HepG2 (cell line): Measurements from ENCODE around the gene KRTAP4-7. TPM values are rescaled to one million over a fixed set of nuclear protein-coding genes. Genes with fewer than 3 reads are reported as not detected.
A peak's percentile ranks its signal among the peaks of the same experiment; 100 is the strongest.
"Not testable (repeated sequence)": the region's sequence is repeated elsewhere in the genome, so short reads cannot be mapped to it uniquely, and the experiment has no call there.

Source experiments
- ATF2 ChIP-seq: sonication (generic); formaldehyde crosslinking; IDR thresholded peaks from 2 replicates; pipeline ENCODE4 v1.4.0; 2020; ENCODE audit warnings: missing genetic modification reagents
- FOSL1 ChIP-seq: sonication (generic); formaldehyde crosslinking; IDR thresholded peaks from 2 replicates; pipeline ENCODE4 v1.9.0; 2021; ENCODE audit warnings: missing genetic modification reagents, borderline replicate concordance
- FOXA1 ChIP-seq, 2 experiments: fragments of 450-650 bp in 1 of 2; sonication (generic) in 1 of 2; formaldehyde crosslinking in 1 of 2; IDR thresholded peaks; 2 replicates each; pipeline versions ENCODE4 v1.4.0 to v1.6.1; 2016 to 2020; ENCODE audit warnings: missing genetic modification reagents in 1 of 2
- FOXK1 ChIP-seq: sonication (generic); formaldehyde crosslinking; IDR thresholded peaks from 2 replicates; pipeline ENCODE4 v1.4.0; 2020; ENCODE audit warnings: low read depth, missing genetic modification reagents, borderline replicate concordance
- FOXO1 ChIP-seq: sonication (generic); formaldehyde crosslinking; IDR thresholded peaks from 2 replicates; pipeline ENCODE4 v1.4.0; 2020; ENCODE audit warnings: missing genetic modification reagents
- FOXP1 ChIP-seq, 2 experiments: fragments of 450-650 bp in 1 of 2; IDR thresholded peaks; 2 replicates each; pipeline ENCODE4 v1.6.1; 2017 to 2018; ENCODE audit warnings: antibody characterized with exemption in 1 of 2
- HNF4A ChIP-seq: sonication (generic); formaldehyde crosslinking; IDR thresholded peaks from 2 replicates; pipeline ENCODE4 v1.4.0; 2020; ENCODE audit warnings: missing genetic modification reagents
- ISL2 ChIP-seq: sonication (generic); formaldehyde crosslinking; IDR thresholded peaks from 2 replicates; pipeline ENCODE4 v1.5.0; 2020; ENCODE audit warnings: missing genetic modification reagents
- MED1 ChIP-seq: sonication (generic); formaldehyde crosslinking; IDR thresholded peaks from 2 replicates; pipeline ENCODE4 v1.4.0; 2020; ENCODE audit warnings: missing genetic modification reagents
- MEF2D ChIP-seq: sonication (generic); formaldehyde crosslinking; IDR thresholded peaks from 2 replicates; pipeline ENCODE4 v1.5.1; 2020; ENCODE audit warnings: mild to moderate bottlenecking, missing genetic modification reagents
- NR2F6 ChIP-seq, 2 experiments: IDR thresholded peaks; 2 replicates each; pipeline ENCODE4 v1.6.1; 2016; ENCODE audit warnings: antibody characterized with exemption in 1 of 2, mild to moderate bottlenecking in 1 of 2
- RCOR2 ChIP-seq: IDR thresholded peaks from 2 replicates; pipeline ENCODE4 v1.6.1; 2016; ENCODE audit warnings: missing biosample characterization, missing genetic modification reagents
- RNF2 ChIP-seq: fragments of 450-650 bp; conservative IDR thresholded peaks from 2 replicates; pipeline ENCODE4 v1.6.1; 2016; ENCODE audit warnings: low read depth
- SALL1 ChIP-seq: sonication (generic); formaldehyde crosslinking; IDR thresholded peaks from 2 replicates; pipeline ENCODE4 v1.8.0; 2022; ENCODE audit warnings: mild to moderate bottlenecking, missing genetic modification reagents
- SOX13 ChIP-seq, 3 experiments: fragments of 450-650 bp in 1 of 3; sonication (generic) in 1 of 3; formaldehyde crosslinking in 1 of 3; IDR thresholded peaks in 2 of 3; conservative IDR thresholded peaks in 1 of 3; 2 replicates each; pipeline versions ENCODE4 v1.5.0 to v1.6.1; 2016 to 2020; ENCODE audit warnings: antibody characterized with exemption in 1 of 3, mild to moderate bottlenecking in 1 of 3, missing compliant biosample characterization in 1 of 3, missing genetic modification reagents in 1 of 3, moderate library complexity in 1 of 3
- SOX5 ChIP-seq: IDR thresholded peaks from 2 replicates; pipeline ENCODE4 v1.6.1; 2016; ENCODE audit warnings: borderline replicate concordance
- TCF7 ChIP-seq: sonication (generic); IDR thresholded peaks from 2 replicates; pipeline ENCODE4 v1.6.1; 2016; ENCODE audit warnings: antibody characterized with exemption, low read depth
- polyA plus RNA-seq, 8 experiments: library from polyadenylated mRNA; depleted of rRNA in 3 of 8; stranded (reverse) in 7 of 8; unstranded in 1 of 8; fragments of >200 nt; fragmentation: Illumina TruSeq in 4 of 8; extraction: Trizol in 4 of 8; gene quantifications; 2 replicates each; pipeline versions ENCODE4 v1.2.1 to v1.2.3, GENCODE V29; 2011 to 2016; ENCODE audit warnings: low read depth in 4 of 8, missing spikeins in 1 of 8, mixed read lengths in 1 of 8; ENCODE audit not compliant: insufficient read depth in 1 of 8
- total RNA-seq, 5 experiments: library from RNA; depleted of rRNA; stranded (reverse); fragments of >200 nt; fragmentation: Illumina TruSeq; extraction: Trizol; gene quantifications; 2 replicates each; pipeline ENCODE4 v1.2.3, GENCODE V29; 2016; ENCODE audit warnings: low read depth in 1 of 5
- TF ChIP-seq, protein P1 (sequence below): sonication (generic); formaldehyde crosslinking; conservative IDR thresholded peaks from 2 replicates; pipeline ENCODE4 v1.4.0; 2020; ENCODE audit warnings: mild to moderate bottlenecking, missing genetic modification reagents, moderate library complexity
- TF ChIP-seq, protein P2 (sequence below): sonication (generic); formaldehyde crosslinking; IDR thresholded peaks from 2 replicates; pipeline ENCODE4 v1.4.0; 2020; ENCODE audit warnings: missing genetic modification reagents

KRTAP4-7 gene
- total and polyA plus RNA-seq, 2 of the 13 experiments (the other 11 are each of a cell fraction or from before 2014, with no cell fraction given) = not detected

DNA sequence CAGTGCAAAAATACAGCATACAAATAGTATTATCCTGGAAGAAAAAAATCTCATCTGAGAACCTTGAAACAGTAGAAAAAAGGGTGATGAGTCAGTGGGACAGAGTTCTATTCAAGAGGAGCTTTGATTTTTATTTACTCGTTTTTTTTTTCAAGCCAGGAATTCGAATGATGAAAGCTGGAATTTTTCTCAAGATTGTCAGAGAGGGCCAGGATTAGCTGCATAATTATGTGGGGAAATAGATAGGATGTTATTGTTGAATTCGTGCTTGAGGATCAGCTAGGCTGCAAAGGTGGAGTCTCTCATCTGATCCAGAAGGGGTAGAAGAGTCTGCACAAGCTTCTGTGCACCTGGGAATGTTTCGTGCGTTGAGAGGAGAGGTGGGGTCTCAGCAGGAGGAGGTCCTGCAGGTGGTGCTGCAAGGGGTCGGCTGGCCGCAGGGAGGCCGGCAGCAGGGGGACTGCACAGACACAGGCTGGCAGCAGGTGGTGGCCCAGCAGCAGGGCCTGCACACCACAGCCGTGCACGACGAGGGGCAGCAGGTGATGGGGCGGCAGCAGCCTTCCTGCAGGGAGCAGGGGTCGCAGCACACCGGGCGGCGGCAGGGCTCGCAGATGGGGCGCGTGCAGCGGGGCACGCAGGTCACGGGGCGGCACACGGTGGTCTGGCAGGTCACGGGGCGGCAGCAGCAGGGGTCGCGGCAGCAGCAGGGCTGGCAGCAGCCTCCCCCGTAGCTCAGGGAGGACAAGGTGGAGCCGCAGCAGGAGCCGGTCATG lies 24.5 kb upstream of the KRTAP4-7 start (continued):
- TF ChIP-seq, protein P1, sequence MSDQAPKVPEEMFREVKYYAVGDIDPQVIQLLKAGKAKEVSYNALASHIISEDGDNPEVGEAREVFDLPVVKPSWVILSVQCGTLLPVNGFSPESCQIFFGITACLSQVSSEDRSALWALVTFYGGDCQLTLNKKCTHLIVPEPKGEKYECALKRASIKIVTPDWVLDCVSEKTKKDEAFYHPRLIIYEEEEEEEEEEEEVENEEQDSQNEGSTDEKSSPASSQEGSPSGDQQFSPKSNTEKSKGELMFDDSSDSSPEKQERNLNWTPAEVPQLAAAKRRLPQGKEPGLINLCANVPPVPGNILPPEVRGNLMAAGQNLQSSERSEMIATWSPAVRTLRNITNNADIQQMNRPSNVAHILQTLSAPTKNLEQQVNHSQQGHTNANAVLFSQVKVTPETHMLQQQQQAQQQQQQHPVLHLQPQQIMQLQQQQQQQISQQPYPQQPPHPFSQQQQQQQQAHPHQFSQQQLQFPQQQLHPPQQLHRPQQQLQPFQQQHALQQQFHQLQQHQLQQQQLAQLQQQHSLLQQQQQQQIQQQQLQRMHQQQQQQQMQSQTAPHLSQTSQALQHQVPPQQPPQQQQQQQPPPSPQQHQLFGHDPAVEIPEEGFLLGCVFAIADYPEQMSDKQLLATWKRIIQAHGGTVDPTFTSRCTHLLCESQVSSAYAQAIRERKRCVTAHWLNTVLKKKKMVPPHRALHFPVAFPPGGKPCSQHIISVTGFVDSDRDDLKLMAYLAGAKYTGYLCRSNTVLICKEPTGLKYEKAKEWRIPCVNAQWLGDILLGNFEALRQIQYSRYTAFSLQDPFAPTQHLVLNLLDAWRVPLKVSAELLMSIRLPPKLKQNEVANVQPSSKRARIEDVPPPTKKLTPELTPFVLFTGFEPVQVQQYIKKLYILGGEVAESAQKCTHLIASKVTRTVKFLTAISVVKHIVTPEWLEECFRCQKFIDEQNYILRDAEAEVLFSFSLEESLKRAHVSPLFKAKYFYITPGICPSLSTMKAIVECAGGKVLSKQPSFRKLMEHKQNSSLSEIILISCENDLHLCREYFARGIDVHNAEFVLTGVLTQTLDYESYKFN (CRISPR knock-in tag) = peak; percentile 87
- TF ChIP-seq NR2F6 (IDR thresholded peaks at IDR 0.05) = peak; percentile 62
- peak; percentile 50; the same call in 1 of the 2 replicates for TF ChIP-seq NR2F6 (CRISPR knock-in tag; IDR thresholded peaks at IDR 0.05)
- TF ChIP-seq, protein P2, sequence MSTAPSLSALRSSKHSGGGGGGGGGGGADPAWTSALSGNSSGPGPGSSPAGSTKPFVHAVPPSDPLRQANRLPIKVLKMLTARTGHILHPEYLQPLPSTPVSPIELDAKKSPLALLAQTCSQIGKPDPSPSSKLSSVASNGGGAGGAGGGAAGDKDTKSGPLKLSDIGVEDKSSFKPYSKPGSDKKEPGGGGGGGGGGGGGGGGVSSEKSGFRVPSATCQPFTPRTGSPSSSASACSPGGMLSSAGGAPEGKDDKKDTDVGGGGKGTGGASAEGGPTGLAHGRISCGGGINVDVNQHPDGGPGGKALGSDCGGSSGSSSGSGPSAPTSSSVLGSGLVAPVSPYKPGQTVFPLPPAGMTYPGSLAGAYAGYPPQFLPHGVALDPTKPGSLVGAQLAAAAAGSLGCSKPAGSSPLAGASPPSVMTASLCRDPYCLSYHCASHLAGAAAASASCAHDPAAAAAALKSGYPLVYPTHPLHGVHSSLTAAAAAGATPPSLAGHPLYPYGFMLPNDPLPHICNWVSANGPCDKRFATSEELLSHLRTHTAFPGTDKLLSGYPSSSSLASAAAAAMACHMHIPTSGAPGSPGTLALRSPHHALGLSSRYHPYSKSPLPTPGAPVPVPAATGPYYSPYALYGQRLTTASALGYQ (CRISPR knock-in tag) = peak; percentile 91; the same call in 1 of the 2 replicates
- peak; percentile 34; the same call in 1 of the 2 replicates for TF ChIP-seq FOXO1 (CRISPR knock-in tag)
- TF ChIP-seq RNF2 = 0 out of 2 replicates have a peak, but pooled peaks have one; percentile 51
- not testable (repeated sequence) for TF ChIP-seq FOXA1 (IDR thresholded peaks at IDR 0.05)
- 0 out of 2 replicates have a peak, but pooled peaks have one; percentile 60 for TF ChIP-seq FOXA1 (CRISPR knock-in tag; IDR thresholded peaks at IDR 0.05)
- peak; percentile 85 for TF ChIP-seq RCOR2 (CRISPR knock-in tag)
- TF ChIP-seq ATF2 (CRISPR knock-in tag) = 0 out of 2 replicates have a peak, but pooled peaks have one; percentile 33
- TF ChIP-seq HNF4A (CRISPR knock-in tag) = peak; percentile 49
- peak; percentile 81; the same call in 1 of the 2 replicates for TF ChIP-seq FOSL1 (CRISPR knock-in tag)
- TF ChIP-seq SALL1 (CRISPR knock-in tag) = peak; percentile 54; the same call in 1 of the 2 replicates
- TF ChIP-seq ISL2 (CRISPR knock-in tag) = peak; percentile 98
- peak; percentile 13; the same call in 1 of the 2 replicates for TF ChIP-seq MEF2D (CRISPR knock-in tag)
- TF ChIP-seq MED1 (CRISPR knock-in tag) = peak; percentile 93
- TF ChIP-seq SOX5 (CRISPR knock-in tag) = peak; percentile 92
- TF ChIP-seq FOXK1 = peak; percentile 47; the same call in 1 of the 2 replicates
- peak; percentile 74 for TF ChIP-seq FOXP1 (IDR thresholded peaks at IDR 0.05)
- TF ChIP-seq FOXP1 (CRISPR knock-in tag; IDR thresholded peaks at IDR 0.05) = peak; percentile 72
- TF ChIP-seq SOX13 (IDR thresholded peaks at IDR 0.05) = peak; percentile 55; the same call in 1 of the 2 replicates
- peak in 1 of 2 experiments; percentile 90; a peak in 2 of 4 replicates for TF ChIP-seq SOX13 (CRISPR knock-in tag; conservative IDR thresholded peaks at IDR 0.05 in 1 of 2, IDR thresholded peaks at IDR 0.05 in 1 of 2)
- peak; percentile 97 for TF ChIP-seq TCF7
